ENCODE measurements around the gene CDR2.
"Not testable (repeated sequence)": the region's sequence is repeated elsewhere in the genome, so short reads cannot be mapped to it uniquely, and the experiment has no call there.

CDR2 gene

GRCh38 chr16:22374311-22375116 lies at the start of gene CDR2:
TSS of gene CDR2 (minus strand) at chr16:22374619. CDS start at chr16:22374309, 310 bp downstream.
- H3K4me1 ChIP-seq (ENCODE audit: control insufficient read depth, insufficient read depth, low read length): peaks cover 43% of the 10 kb centered on the region
- peak within 1 kb of the TSS; percentile 90 for H3K9ac ChIP-seq (ENCODE audit: low read length)
- no peaks in the 10 kb centered on the region for H3K9me3 ChIP-seq (ENCODE audit: control insufficient read depth, low read length)
- H3K27me3 ChIP-seq (replicated peaks; ENCODE audit: control insufficient read depth, insufficient read depth, low read length): no peaks in the 10 kb centered on the region
- DNase-seq (ENCODE audit: low read depth): peak; percentile 100
- no peaks in the 10 kb centered on the region for H3K36me3 ChIP-seq (ENCODE audit: control insufficient read depth, insufficient read depth, low read length, severe bottlenecking)
- H3K4me3 ChIP-seq (ENCODE audit: low read length): peak within 1 kb of the TSS; percentile 92

GRCh38 chr16:22423716-22424115 lies 49.3 kb upstream of the CDR2 start:
- H3K4me1 ChIP-seq (ENCODE audit: control insufficient read depth, insufficient read depth, low read length): peaks cover 22% of the 10 kb centered on the region
- H3K36me3 ChIP-seq (ENCODE audit: control insufficient read depth, insufficient read depth, low read length, severe bottlenecking): peaks cover 14% of the 10 kb centered on the region
- no peaks in the 10 kb centered on the region for H3K27me3 ChIP-seq (replicated peaks; ENCODE audit: control insufficient read depth, insufficient read depth, low read length)
- no peak for DNase-seq (ENCODE audit: low read depth)
- no peak overlapping the region for H3K9ac ChIP-seq (ENCODE audit: low read length)
- H3K4me3 ChIP-seq (ENCODE audit: low read length): no peak overlapping the region
- H3K9me3 ChIP-seq (ENCODE audit: control insufficient read depth, low read length): no peaks in the 10 kb centered on the region

DNA sequence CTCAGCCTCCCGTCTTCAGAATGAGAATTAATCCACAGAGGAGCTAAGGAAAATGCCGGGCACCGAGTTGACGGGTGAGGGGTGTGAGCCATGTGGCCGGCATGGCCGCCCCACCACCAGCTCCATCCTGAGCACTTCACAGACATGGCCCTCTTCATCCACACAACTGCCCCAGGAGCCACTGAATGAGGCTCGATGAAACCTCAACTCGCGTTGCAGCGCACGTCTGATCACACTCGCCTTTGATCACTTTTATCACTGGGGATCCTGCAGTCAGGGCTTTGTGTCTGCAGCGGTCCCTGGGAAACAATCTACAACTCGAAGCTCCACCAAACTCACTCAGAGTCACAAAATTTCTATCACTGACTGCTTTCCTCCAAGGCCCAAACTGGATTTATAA lies 46.7 kb upstream of the CDR2 start:
- H3K4me1 ChIP-seq (ENCODE audit: control insufficient read depth, insufficient read depth, low read length): peaks cover 22% of the 10 kb centered on the region
- DNase-seq (ENCODE audit: low read depth): no peak
- no peaks in the 10 kb centered on the region for H3K9me3 ChIP-seq (ENCODE audit: control insufficient read depth, low read length)
- no peak overlapping the region for H3K4me3 ChIP-seq (ENCODE audit: low read length)
- no peak overlapping the region for H3K9ac ChIP-seq (ENCODE audit: low read length)
- peaks cover 6% of the 10 kb centered on the region for H3K36me3 ChIP-seq (ENCODE audit: control insufficient read depth, insufficient read depth, low read length, severe bottlenecking)
- H3K27me3 ChIP-seq (replicated peaks; ENCODE audit: control insufficient read depth, insufficient read depth, low read length): no peaks in the 10 kb centered on the region

- Histone ChIP-seq H3K9ac (ENCODE audit: low read length) (no peak overlapping the region), H3K4me1 (ENCODE audit: control insufficient read depth, insufficient read depth, low read length) (peaks cover 20% of the 10 kb centered on the region), H3K4me3 (ENCODE audit: low read length) (no peak overlapping the region), H3K27me3 (replicated peaks; ENCODE audit: control insufficient read depth, insufficient read depth, low read length) (no peaks in the 10 kb centered on the region), H3K36me3 (ENCODE audit: control insufficient read depth, insufficient read depth, low read length, severe bottlenecking) (peaks cover 6% of the 10 kb centered on the region), H3K9me3 (ENCODE audit: control insufficient read depth, low read length) (no peaks in the 10 kb centered on the region)
- DNase-seq (ENCODE audit: low read depth): no peak
These were observed 46.3 kb upstream of the CDR2 start for GRCh38 chr16:22420606-22421135.

DNA sequence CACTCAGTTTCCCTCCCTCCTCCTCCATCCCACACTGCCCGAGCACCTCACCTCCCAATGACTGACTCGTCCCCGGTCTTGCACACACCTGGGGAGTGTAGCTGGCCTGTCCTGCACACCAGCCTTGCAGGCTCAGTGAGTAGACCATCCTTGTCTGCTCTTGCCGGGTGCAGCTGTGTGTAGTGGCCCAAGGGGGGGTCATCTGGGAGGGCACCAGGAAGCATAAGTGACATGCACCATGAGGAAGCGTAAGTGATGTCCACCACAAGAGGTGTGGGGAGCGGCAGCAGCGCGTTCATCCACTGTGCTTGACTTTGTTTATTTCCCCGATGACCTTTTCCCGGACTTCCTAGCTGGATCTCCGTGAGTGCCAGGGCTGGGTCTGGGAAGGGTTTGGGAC lies 45.5 kb upstream of the CDR2 start:
- no peak for DNase-seq (ENCODE audit: low read depth)

GRCh38 chr16:22418826-22419225 lies 44.4 kb upstream of the CDR2 start:
- Histone ChIP-seq H3K9ac (ENCODE audit: low read length) (no peak overlapping the region), H3K4me1 (ENCODE audit: control insufficient read depth, insufficient read depth, low read length) (peaks cover 1% of the 10 kb centered on the region), H3K4me3 (ENCODE audit: low read length) (no peak overlapping the region), H3K36me3 (ENCODE audit: control insufficient read depth, insufficient read depth, low read length, severe bottlenecking) (peaks cover 6% of the 10 kb centered on the region), H3K27me3 (replicated peaks; ENCODE audit: control insufficient read depth, insufficient read depth, low read length) (no peaks in the 10 kb centered on the region), H3K9me3 (ENCODE audit: control insufficient read depth, low read length) (no peaks in the 10 kb centered on the region)
- no peak for DNase-seq (ENCODE audit: low read depth)

More for the DNA sequence above, 45.5 kb upstream of the CDR2 start:
- Histone ChIP-seq H3K4me1 (ENCODE audit: control insufficient read depth, insufficient read depth, low read length) (peaks cover 12% of the 10 kb centered on the region), H3K9me3 (ENCODE audit: control insufficient read depth, low read length) (no peaks in the 10 kb centered on the region), H3K4me3 (ENCODE audit: low read length) (no peak overlapping the region), H3K9ac (ENCODE audit: low read length) (no peak overlapping the region), H3K36me3 (ENCODE audit: control insufficient read depth, insufficient read depth, low read length, severe bottlenecking) (peaks cover 6% of the 10 kb centered on the region), H3K27me3 (replicated peaks; ENCODE audit: control insufficient read depth, insufficient read depth, low read length) (no peaks in the 10 kb centered on the region)

DNA sequence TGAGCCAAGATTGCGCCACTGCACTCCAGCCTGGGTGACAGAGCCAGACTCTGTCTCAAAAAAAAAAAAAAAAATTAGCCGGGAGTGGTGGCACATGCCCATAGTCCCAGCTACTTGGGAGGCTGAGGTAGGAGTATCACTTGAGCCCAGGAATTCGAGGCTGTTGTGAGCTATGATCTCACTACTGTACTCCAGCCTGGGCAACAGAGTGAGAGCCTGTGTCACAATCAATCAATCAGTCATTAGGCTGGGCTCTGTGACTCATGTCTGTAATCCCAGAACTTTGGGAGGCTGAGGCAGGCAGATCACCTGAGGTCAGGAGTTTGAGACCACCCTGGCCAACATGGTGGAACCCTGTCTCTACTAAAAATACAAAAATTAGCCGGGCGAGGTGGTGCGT lies 43.4 kb upstream of the CDR2 start:
- not testable (repeated sequence) for H3K9ac ChIP-seq (ENCODE audit: low read length); H3K4me3 ChIP-seq (ENCODE audit: low read length); H3K36me3 ChIP-seq (ENCODE audit: control insufficient read depth, insufficient read depth, low read length, severe bottlenecking); H3K9me3 ChIP-seq (ENCODE audit: control insufficient read depth, low read length); H3K4me1 ChIP-seq (ENCODE audit: control insufficient read depth, insufficient read depth, low read length); DNase-seq (ENCODE audit: low read depth); H3K27me3 ChIP-seq (replicated peaks; ENCODE audit: control insufficient read depth, insufficient read depth, low read length)

- DNase-seq (ENCODE audit: low read depth): no peak
- Histone ChIP-seq H3K9me3 (ENCODE audit: control insufficient read depth, low read length) (no peaks in the 10 kb centered on the region), H3K36me3 (ENCODE audit: control insufficient read depth, insufficient read depth, low read length, severe bottlenecking) (peaks cover 6% of the 10 kb centered on the region), H3K9ac (ENCODE audit: low read length) (no peak overlapping the region), H3K27me3 (replicated peaks; ENCODE audit: control insufficient read depth, insufficient read depth, low read length) (no peaks in the 10 kb centered on the region), H3K4me3 (ENCODE audit: low read length) (no peak overlapping the region), H3K4me1 (ENCODE audit: control insufficient read depth, insufficient read depth, low read length) (no peaks in the 10 kb centered on the region)
These were observed 42.6 kb upstream of the CDR2 start for GRCh38 chr16:22417019-22417418.

DNA sequence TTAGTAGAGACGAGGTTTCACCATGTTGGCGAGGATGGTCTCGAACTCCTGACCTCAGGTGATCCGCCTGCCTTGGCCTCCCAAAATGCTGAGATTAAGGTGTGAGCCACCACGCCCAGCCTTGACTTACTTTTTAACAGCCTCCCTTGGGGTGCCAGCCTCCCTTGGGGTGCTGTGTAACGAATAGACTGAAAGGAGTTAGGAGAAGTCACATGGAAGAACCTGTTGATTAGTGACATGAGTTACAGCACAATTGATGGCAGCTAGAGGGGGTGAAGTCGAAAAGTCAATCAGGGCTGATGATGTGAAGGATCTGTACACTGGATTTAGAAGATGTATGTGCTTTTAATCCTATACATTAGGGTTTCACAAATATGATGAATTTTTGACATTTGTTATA lies 39.4 kb upstream of the CDR2 start:
- Histone ChIP-seq H3K9ac (ENCODE audit: low read length) (no peak overlapping the region), H3K36me3 (ENCODE audit: control insufficient read depth, insufficient read depth, low read length, severe bottlenecking) (no peaks in the 10 kb centered on the region), H3K9me3 (ENCODE audit: control insufficient read depth, low read length) (no peaks in the 10 kb centered on the region), H3K4me1 (ENCODE audit: control insufficient read depth, insufficient read depth, low read length) (no peaks in the 10 kb centered on the region), H3K4me3 (ENCODE audit: low read length) (no peak overlapping the region), H3K27me3 (replicated peaks; ENCODE audit: control insufficient read depth, insufficient read depth, low read length) (no peaks in the 10 kb centered on the region)
- no peak for DNase-seq (ENCODE audit: low read depth)

- DNase-seq (ENCODE audit: low read depth): no peak
- Histone ChIP-seq H3K27me3 (replicated peaks; ENCODE audit: control insufficient read depth, insufficient read depth, low read length) (no peaks in the 10 kb centered on the region), H3K4me3 (ENCODE audit: low read length) (no peak overlapping the region), H3K9me3 (ENCODE audit: control insufficient read depth, low read length) (no peaks in the 10 kb centered on the region), H3K4me1 (ENCODE audit: control insufficient read depth, insufficient read depth, low read length) (peaks cover 7% of the 10 kb centered on the region), H3K9ac (ENCODE audit: low read length) (no peak overlapping the region), H3K36me3 (ENCODE audit: control insufficient read depth, insufficient read depth, low read length, severe bottlenecking) (no peaks in the 10 kb centered on the region)
These were observed 33.1 kb upstream of the CDR2 start for GRCh38 chr16:22407486-22407885.

GRCh38 chr16:22402191-22402590 lies 27.8 kb upstream of the CDR2 start:
- H3K9ac ChIP-seq (ENCODE audit: low read length): peak overlapping the region; percentile 71

More at GRCh38 chr16:22402191-22402590, 27.8 kb upstream of the CDR2 start:
- H3K9me3 ChIP-seq (ENCODE audit: control insufficient read depth, low read length): no peaks in the 10 kb centered on the region
- no peaks in the 10 kb centered on the region for H3K27me3 ChIP-seq (replicated peaks; ENCODE audit: control insufficient read depth, insufficient read depth, low read length)
- peak overlapping the region; percentile 47 for H3K4me3 ChIP-seq (ENCODE audit: low read length)
- H3K36me3 ChIP-seq (ENCODE audit: control insufficient read depth, insufficient read depth, low read length, severe bottlenecking): no peaks in the 10 kb centered on the region
- no peak for DNase-seq (ENCODE audit: low read depth)
- H3K4me1 ChIP-seq (ENCODE audit: control insufficient read depth, insufficient read depth, low read length): peaks cover 25% of the 10 kb centered on the region
